Astrocyte (in vitro differentiated cells and primary cell): ENCODE data around the gene NCAM2. TPM values are rescaled to one million over a fixed set of nuclear protein-coding genes. Genes with fewer than 3 reads are reported as not detected.

ENCODE experiments used
- DNase-seq: peaks from one replicate; pipeline ENCODE4 v3.0.0-alpha.2; 2010; ENCODE audit warnings: low read depth
- FAIRE-seq: peaks from 2 replicates; lab custom pipeline; 2011; peaks lifted over from hg19 to GRCh38; lab: Jason Lieb, UNC
- H2AFZ ChIP-seq: 2 replicates; pipeline ENCODE4 v1.6.0; 2012; ENCODE audit warnings: low read depth, low read length, inconsistent platforms
- H3K27ac ChIP-seq: 2 replicates; pipeline ENCODE4 v1.5.1; 2011; ENCODE audit warnings: low read depth, low read length, inconsistent platforms
- H3K27me3 ChIP-seq: 2 replicates; pipeline ENCODE4 v1.6.0; 2011; ENCODE audit warnings: low read length, inconsistent platforms; ENCODE audit not compliant: insufficient read depth
- H3K36me3 ChIP-seq: 2 replicates; pipeline ENCODE4 v1.5.1; 2011; ENCODE audit warnings: low read length, inconsistent platforms; ENCODE audit not compliant: insufficient read depth
- H3K4me1 ChIP-seq: 2 replicates; pipeline ENCODE4 v1.5.1; 2011; ENCODE audit warnings: low read length, inconsistent platforms; ENCODE audit not compliant: insufficient read depth
- H3K4me2 ChIP-seq: 2 replicates; pipeline ENCODE4 v1.6.0; 2012; ENCODE audit warnings: low read length, inconsistent platforms
- H3K4me3 ChIP-seq: 2 replicates; pipeline ENCODE4 v1.5.1; 2011; ENCODE audit warnings: low read depth, mild to moderate bottlenecking, low read length, inconsistent platforms; ENCODE audit not compliant: insufficient read depth
- H3K79me2 ChIP-seq: 2 replicates; pipeline ENCODE4 v1.6.0; 2012; ENCODE audit warnings: mild to moderate bottlenecking, low read length, inconsistent platforms; ENCODE audit not compliant: insufficient read depth
- H3K9ac ChIP-seq: 2 replicates; pipeline ENCODE4 v1.6.0; 2012; ENCODE audit warnings: mild to moderate bottlenecking, low read length, inconsistent platforms
- H3K9me3 ChIP-seq: 2 replicates; pipeline ENCODE4 v1.5.1; 2012; ENCODE audit warnings: low read depth, mild to moderate bottlenecking, low read length, inconsistent platforms; ENCODE audit not compliant: insufficient read depth
- H4K20me1 ChIP-seq: 2 replicates; pipeline ENCODE4 v1.6.0; 2012; ENCODE audit warnings: low read length, inconsistent platforms; ENCODE audit not compliant: insufficient read depth
- H3K27ac Mint-ChIP-seq: one replicate; pipeline ENCODE4 v1.8.0; 2021; ENCODE audit warnings: mild to moderate bottlenecking, mixed read lengths; ENCODE audit not compliant: unreplicated experiment
- H3K27me3 Mint-ChIP-seq: one replicate; pipeline ENCODE4 v1.8.0; 2021; ENCODE audit warnings: low read depth, mixed read lengths; ENCODE audit not compliant: unreplicated experiment
- H3K36me3 Mint-ChIP-seq: one replicate; pipeline ENCODE4 v1.8.0; 2021; ENCODE audit warnings: low read depth, mixed read lengths; ENCODE audit not compliant: unreplicated experiment
- H3K4me1 Mint-ChIP-seq: one replicate; pipeline ENCODE4 v1.8.0; 2021; ENCODE audit warnings: low read depth, mixed read lengths; ENCODE audit not compliant: unreplicated experiment
- H3K4me3 Mint-ChIP-seq: one replicate; pipeline ENCODE4 v1.8.0; 2021; ENCODE audit warnings: mild to moderate bottlenecking, moderate library complexity, mixed read lengths; ENCODE audit not compliant: unreplicated experiment
- H3K9me3 Mint-ChIP-seq: one replicate; pipeline ENCODE4 v1.8.0; 2021; ENCODE audit warnings: mild to moderate bottlenecking, mixed read lengths; ENCODE audit not compliant: unreplicated experiment
- CTCF ChIP-seq: IDR thresholded peaks from 2 replicates; pipeline ENCODE4 v1.5.1; 2011; ENCODE audit warnings: low read depth, mild to moderate bottlenecking, inconsistent platforms, low read length, moderate library complexity; ENCODE audit not compliant: insufficient read depth
- EZH2 ChIP-seq: IDR thresholded peaks from 2 replicates; pipeline ENCODE4 v1.6.1; 2012; ENCODE audit warnings: mild to moderate bottlenecking, low read length, inconsistent platforms; ENCODE audit not compliant: insufficient read depth
- total RNA-seq: library from RNA; stranded (reverse); gene quantifications from 2 replicates; pipeline ENCODE4 v1.2.1, GENCODE V29; 2021

NCAM2 gene
- total RNA-seq, 1 donor from 2014 or later = 6.8 TPM

GRCh38 chr21:21103692-21104091 lies 105.5 kb downstream of the NCAM2 start:
- no peak for TF ChIP-seq EZH2
- TF ChIP-seq CTCF = no peak
- H4K20me1 ChIP-seq = no peaks in the 10 kb centered on the region
- no peaks in the 10 kb centered on the region for H3K27me3 ChIP-seq
- H3K4me3 Mint-ChIP-seq = no peak overlapping the region
- H3K9ac ChIP-seq = no peak overlapping the region
- H2AFZ ChIP-seq = no peak overlapping the region
- FAIRE-seq (no peak), DNase-seq (no peak)
- H3K27me3 Mint-ChIP-seq = no peaks in the 10 kb centered on the region
- no peaks in the 10 kb centered on the region for H3K36me3 Mint-ChIP-seq
- no peaks in the 10 kb centered on the region for H3K9me3 ChIP-seq
- peaks cover 5% of the 10 kb centered on the region for H3K4me1 ChIP-seq
- H3K27ac Mint-ChIP-seq = no peak overlapping the region
- no peaks in the 10 kb centered on the region for H3K79me2 ChIP-seq
- no peak overlapping the region for H3K4me3 ChIP-seq
- H3K27ac ChIP-seq = no peak overlapping the region
- no peaks in the 10 kb centered on the region for H3K36me3 ChIP-seq
- no peaks in the 10 kb centered on the region for H3K9me3 Mint-ChIP-seq
- H3K4me2 ChIP-seq = no peak overlapping the region
- no peaks in the 10 kb centered on the region for H3K4me1 Mint-ChIP-seq

GRCh38 chr21:21109736-21110135 lies 111.5 kb downstream of the NCAM2 start:
- H3K4me3 Mint-ChIP-seq = no peak overlapping the region
- H2AFZ ChIP-seq = no peak overlapping the region
- no peak overlapping the region for H3K9ac ChIP-seq
- H3K9me3 Mint-ChIP-seq = no peaks in the 10 kb centered on the region
- no peaks in the 10 kb centered on the region for H3K27me3 Mint-ChIP-seq
- H3K27ac ChIP-seq = no peak overlapping the region
- H3K9me3 ChIP-seq = no peaks in the 10 kb centered on the region
- H3K4me1 ChIP-seq = no peaks in the 10 kb centered on the region
- no peak for TF ChIP-seq EZH2
- no peak for TF ChIP-seq CTCF
- H3K27me3 ChIP-seq = no peaks in the 10 kb centered on the region
- no peaks in the 10 kb centered on the region for H3K4me1 Mint-ChIP-seq
- FAIRE-seq (no peak), DNase-seq (no peak)
- H3K4me2 ChIP-seq = no peak overlapping the region
- H3K36me3 Mint-ChIP-seq = no peaks in the 10 kb centered on the region
- H3K27ac Mint-ChIP-seq = no peak overlapping the region
- H3K4me3 ChIP-seq = no peak overlapping the region
- no peaks in the 10 kb centered on the region for H3K36me3 ChIP-seq
- H3K79me2 ChIP-seq = no peaks in the 10 kb centered on the region
- H4K20me1 ChIP-seq = no peaks in the 10 kb centered on the region

GRCh38 chr21:21111309-21111920 lies 113.2 kb downstream of the NCAM2 start:
- H3K4me3 ChIP-seq = no peak overlapping the region
- H4K20me1 ChIP-seq = no peaks in the 10 kb centered on the region
- DNase-seq = no peak
- Mint-ChIP-seq H3K4me3 (no peak overlapping the region), H3K9me3 (no peaks in the 10 kb centered on the region), H3K27ac (no peak overlapping the region), H3K27me3 (no peaks in the 10 kb centered on the region), H3K4me1 (no peaks in the 10 kb centered on the region), H3K36me3 (no peaks in the 10 kb centered on the region)
- H3K9me3 ChIP-seq = no peaks in the 10 kb centered on the region
- no peak overlapping the region for H2AFZ ChIP-seq
- no peaks in the 10 kb centered on the region for H3K4me1 ChIP-seq
- no peaks in the 10 kb centered on the region for H3K79me2 ChIP-seq
- FAIRE-seq = no peak
- H3K27ac ChIP-seq = no peak overlapping the region
- H3K9ac ChIP-seq = no peak overlapping the region
- TF ChIP-seq CTCF (no peak), EZH2 (no peak)
- H3K36me3 ChIP-seq = no peaks in the 10 kb centered on the region
- no peak overlapping the region for H3K4me2 ChIP-seq
- H3K27me3 ChIP-seq = no peaks in the 10 kb centered on the region
